ENCODE results near the gene DNAJB5.
"Not testable (repeated sequence)": the region's sequence is repeated elsewhere in the genome, so short reads cannot be mapped to it uniquely, and the experiment has no call there.

DNAJB5 gene

GRCh38 chr9:34989003-34989945 is at the start of gene DNAJB5:
TSS of gene DNAJB5 (plus strand) at chr9:34989745. CDS start at chr9:34990631, 886 bp downstream.
- peak; percentile 99 for DNase-seq (ENCODE audit: low spot score)

GRCh38 chr9:34939989-34940388 is 49.6 kb upstream of the DNAJB5 start:
- DNase-seq (ENCODE audit: low spot score), result not testable (repeated sequence)

GRCh38 chr9:34948451-34948850 is 41.1 kb upstream of the DNAJB5 start:
- no peak for DNase-seq (ENCODE audit: low spot score)

GRCh38 chr9:34954225-34954624 is 35.3 kb upstream of the DNAJB5 start:
- DNase-seq (ENCODE audit: low spot score), result no peak

- DNase-seq (ENCODE audit: low spot score), result not testable (repeated sequence)
Measured at GRCh38 chr9:34956066-34956465, 33.5 kb upstream of the DNAJB5 start.

- no peak for DNase-seq (ENCODE audit: low spot score)
Measured at GRCh38 chr9:34956648-34957047, 32.9 kb upstream of the DNAJB5 start.

- DNase-seq (ENCODE audit: low spot score), result peak; percentile 6
Measured at GRCh38 chr9:34957492-34958410, 31.8 kb upstream of the DNAJB5 start, which contains the start of gene PHF24. TSS of gene PHF24 (plus strand) at chr9:34958285. CDS start at chr9:34971299, 13,014 bp downstream.

GRCh38 chr9:34958411-34958982 is 31.0 kb upstream of the DNAJB5 start:
- DNase-seq (ENCODE audit: low spot score), result no peak

GRCh38 chr9:34959461-34959860 is 30.1 kb upstream of the DNAJB5 start:
- DNase-seq (ENCODE audit: low spot score), result no peak

GRCh38 chr9:34961574-34962490 is 27.7 kb upstream of the DNAJB5 start:
- DNase-seq (ENCODE audit: low spot score), result peak; percentile 82

GRCh38 chr9:34962546-34962945 is 27.0 kb upstream of the DNAJB5 start:
- no peak for DNase-seq (ENCODE audit: low spot score)

GRCh38 chr9:34963552-34963951 is 26.0 kb upstream of the DNAJB5 start:
- DNase-seq (ENCODE audit: low spot score), result no peak

- DNase-seq (ENCODE audit: low spot score), result no peak
Measured at GRCh38 chr9:34964458-34964857, 25.1 kb upstream of the DNAJB5 start.

GRCh38 chr9:34971146-34971811 is 18.3 kb upstream of the DNAJB5 start:
- no peak for DNase-seq (ENCODE audit: low spot score)

GRCh38 chr9:34974664-34975063 is 14.9 kb upstream of the DNAJB5 start:
- DNase-seq (ENCODE audit: low spot score), result no peak

GRCh38 chr9:34976441-34976840 is 13.1 kb upstream of the DNAJB5 start:
- DNase-seq (ENCODE audit: low spot score), result no peak

GRCh38 chr9:34976992-34977391 is 12.6 kb upstream of the DNAJB5 start:
- no peak for DNase-seq (ENCODE audit: low spot score)

- no peak for DNase-seq (ENCODE audit: low spot score)
Measured at GRCh38 chr9:34980181-34980761, 9.3 kb upstream of the DNAJB5 start.

GRCh38 chr9:34982361-34982760 is 7.2 kb upstream of the DNAJB5 start:
- DNase-seq (ENCODE audit: low spot score), result no peak

GRCh38 chr9:34983209-34983608 is 6.3 kb upstream of the DNAJB5 start:
- no peak for DNase-seq (ENCODE audit: low spot score)
